HEK293 (cell line): ENCODE results near the gene OBSCN.

Experiments used
- CTCF ChIA-PET: fragments of 350-600 bp; formaldehyde crosslinking; extraction: SDS; loops from one replicate; lab custom pipeline; 2021; ENCODE audit warnings: antibody characterized with exemption; lab: Yijun Ruan, JAX
- POLR2A ChIA-PET: fragments of 300-600 bp; formaldehyde crosslinking; extraction: SDS; loops from one replicate; lab custom pipeline; 2020; ENCODE audit warnings: antibody characterized with exemption, inconsistent platforms; lab: Yijun Ruan, JAX
- H3K27ac ChIP-seq: fragments of 200-500 bp; sonication (Bioruptor generic); 2 replicates; pipeline ENCODE4 v1.5.1; 2014; ENCODE audit warnings: low read depth, low read length, control low read depth, inconsistent platforms; ENCODE audit errors: extremely low read depth
- H3K36me3 ChIP-seq, 2 experiments: fragments of 200-500 bp in 1 of 2; sonication (Bioruptor generic) in 1 of 2; 1 replicate in 1 of 2; 2 replicates in 1 of 2; pipeline ENCODE4 v1.5.1; 2014 to 2017; ENCODE audit warnings: inconsistent platforms in 2 of 2, low read length in 2 of 2; ENCODE audit not compliant: control insufficient read depth in 2 of 2, insufficient read depth in 1 of 2
- H3K4me1 ChIP-seq: fragments of 200-500 bp; sonication (Bioruptor generic); 2 replicates; pipeline ENCODE4 v1.5.1; 2014; ENCODE audit warnings: mild to moderate bottlenecking, low read length, inconsistent platforms; ENCODE audit not compliant: control insufficient read depth, insufficient read depth
- H3K4me3 ChIP-seq: 2 replicates; pipeline ENCODE4 v1.5.1; 2011; ENCODE audit warnings: low read depth, mild to moderate bottlenecking, control low read depth, low read length, moderate library complexity
- H3K9me3 ChIP-seq: fragments of 200-500 bp; sonication (Bioruptor generic); 2 replicates; pipeline ENCODE4 v1.5.1; 2014; ENCODE audit warnings: low read depth, low read length, inconsistent platforms; ENCODE audit not compliant: control insufficient read depth, insufficient read depth
- GLI2 ChIP-seq: fragments of 450-650 bp; formaldehyde crosslinking; IDR thresholded peaks from 2 replicates; pipeline ENCODE4; 2017; ENCODE audit warnings: missing biosample characterization, missing genetic modification characterization, low read depth, borderline replicate concordance
- GLIS2 ChIP-seq: fragments of 450-650 bp; formaldehyde crosslinking; IDR thresholded peaks from 2 replicates; pipeline ENCODE4 v1.5.1; 2016; ENCODE audit warnings: missing biosample characterization, missing genetic modification characterization
- KLF1 ChIP-seq: fragments of 450-650 bp; formaldehyde crosslinking; IDR thresholded peaks from 2 replicates; pipeline ENCODE4 v1.5.1; 2016; ENCODE audit warnings: missing biosample characterization, missing genetic modification characterization
- KLF17 ChIP-seq: fragments of 450-650 bp; formaldehyde crosslinking; IDR thresholded peaks from 2 replicates; pipeline ENCODE4 v1.5.1; 2016; ENCODE audit warnings: missing biosample characterization, missing genetic modification characterization
- PBX3 ChIP-seq: sonication (generic); formaldehyde crosslinking; IDR thresholded peaks from 2 replicates; pipeline ENCODE4 v1.8.1; 2022; ENCODE audit warnings: mild to moderate bottlenecking, moderate library complexity, missing genetic modification reagents
- RBAK ChIP-seq: fragments of 450-650 bp; formaldehyde crosslinking; IDR thresholded peaks from 2 replicates; pipeline ENCODE4 v1.5.1; 2016; ENCODE audit warnings: missing biosample characterization, missing genetic modification characterization
- REPIN1 ChIP-seq: fragments of 450-650 bp; formaldehyde crosslinking; IDR thresholded peaks from 2 replicates; pipeline ENCODE4 v1.5.1; 2017; ENCODE audit warnings: missing biosample characterization, missing genetic modification characterization, low read depth
- ZBTB44 ChIP-seq: fragments of 450-650 bp; IDR thresholded peaks from 2 replicates; pipeline ENCODE4 v1.5.1; 2018; ENCODE audit warnings: missing biosample characterization, mild to moderate bottlenecking, missing genetic modification characterization
- ZBTB48 ChIP-seq: fragments of 450-650 bp; formaldehyde crosslinking; IDR thresholded peaks from 2 replicates; pipeline ENCODE4 v1.5.1; 2016; ENCODE audit warnings: missing biosample characterization, missing genetic modification characterization
- ZNF140 ChIP-seq: fragments of 450-650 bp; formaldehyde crosslinking; IDR thresholded peaks from 2 replicates; pipeline ENCODE4 v1.5.1; 2016; ENCODE audit warnings: missing biosample characterization, missing genetic modification characterization
- ZNF175 ChIP-seq: fragments of 450-650 bp; formaldehyde crosslinking; IDR thresholded peaks from 2 replicates; pipeline ENCODE4 v1.5.1; 2016; ENCODE audit warnings: missing biosample characterization, missing genetic modification characterization
- ZNF23 ChIP-seq: fragments of 450-650 bp; formaldehyde crosslinking; IDR thresholded peaks from 2 replicates; pipeline ENCODE4 v1.5.1; 2016; ENCODE audit warnings: missing biosample characterization, missing genetic modification characterization, borderline replicate concordance
- ZNF354C ChIP-seq: fragments of 450-650 bp; formaldehyde crosslinking; IDR thresholded peaks from 2 replicates; pipeline ENCODE4 v1.5.1; 2016; ENCODE audit warnings: missing biosample characterization, missing genetic modification characterization, low read depth, borderline replicate concordance
- ZNF404 ChIP-seq: fragments of 450-650 bp; formaldehyde crosslinking; IDR thresholded peaks from 2 replicates; pipeline ENCODE4 v1.5.1; 2017; ENCODE audit warnings: missing biosample characterization, missing genetic modification characterization
- ZNF426 ChIP-seq: fragments of 450-650 bp; formaldehyde crosslinking; IDR thresholded peaks from 2 replicates; pipeline ENCODE4 v1.5.1; 2017; ENCODE audit warnings: missing biosample characterization, missing genetic modification characterization, mild to moderate bottlenecking, inconsistent platforms, moderate library complexity
- ZNF501 ChIP-seq: fragments of 450-650 bp; formaldehyde crosslinking; IDR thresholded peaks from 2 replicates; pipeline ENCODE4 v1.5.1; 2016; ENCODE audit warnings: missing biosample characterization, missing genetic modification characterization
- ZNF555 ChIP-seq: fragments of 450-650 bp; formaldehyde crosslinking; conservative IDR thresholded peaks from 2 replicates; pipeline ENCODE4 v1.5.1; 2017; ENCODE audit warnings: missing biosample characterization, mild to moderate bottlenecking, missing genetic modification characterization, inconsistent platforms
- TF ChIP-seq, protein P1 (sequence below): fragments of 450-650 bp; formaldehyde crosslinking; IDR thresholded peaks from 2 replicates; pipeline ENCODE4; 2016; ENCODE audit warnings: missing biosample characterization, missing genetic modification characterization
- TF ChIP-seq, protein P2 (sequence below): fragments of 450-650 bp; formaldehyde crosslinking; IDR thresholded peaks from 2 replicates; pipeline ENCODE4 v1.5.1; 2016; ENCODE audit warnings: missing biosample characterization, missing genetic modification characterization, borderline replicate concordance
- TF ChIP-seq, protein P3 (sequence below): fragments of 450-650 bp; formaldehyde crosslinking; IDR thresholded peaks from 2 replicates; pipeline ENCODE4 v1.5.1; 2017; ENCODE audit warnings: missing biosample characterization, missing genetic modification characterization
- TF ChIP-seq, protein P4 (sequence below): fragments of 450-650 bp; formaldehyde crosslinking; IDR thresholded peaks from 2 replicates; pipeline ENCODE4 v1.5.1; 2016; ENCODE audit warnings: missing biosample characterization, missing genetic modification characterization

The OBSCN gene

GRCh38 chr1:228360533-228361313 lies 152.9 kb downstream of the OBSCN start (continued):
- TF ChIP-seq ZNF555 (tag by site-specific recombination) = no peak
- no peak for TF ChIP-seq ZNF354C (tag by site-specific recombination)
- TF ChIP-seq ZNF501 = no peak
- TF ChIP-seq, protein P1, sequence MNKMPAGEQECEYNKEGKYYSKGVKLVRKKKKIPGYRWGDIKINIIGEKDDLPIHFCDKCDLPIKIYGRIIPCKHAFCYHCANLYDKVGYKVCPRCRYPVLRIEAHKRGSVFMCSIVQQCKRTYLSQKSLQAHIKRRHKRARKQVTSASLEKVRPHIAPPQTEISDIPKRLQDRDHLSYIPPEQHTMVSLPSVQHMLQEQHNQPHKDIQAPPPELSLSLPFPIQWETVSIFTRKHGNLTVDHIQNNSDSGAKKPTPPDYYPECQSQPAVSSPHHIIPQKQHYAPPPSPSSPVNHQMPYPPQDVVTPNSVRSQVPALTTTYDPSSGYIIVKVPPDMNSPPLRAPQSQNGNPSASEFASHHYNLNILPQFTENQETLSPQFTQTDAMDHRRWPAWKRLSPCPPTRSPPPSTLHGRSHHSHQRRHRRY (tag by site-specific recombination) = no peak
- TF ChIP-seq, protein P2, sequence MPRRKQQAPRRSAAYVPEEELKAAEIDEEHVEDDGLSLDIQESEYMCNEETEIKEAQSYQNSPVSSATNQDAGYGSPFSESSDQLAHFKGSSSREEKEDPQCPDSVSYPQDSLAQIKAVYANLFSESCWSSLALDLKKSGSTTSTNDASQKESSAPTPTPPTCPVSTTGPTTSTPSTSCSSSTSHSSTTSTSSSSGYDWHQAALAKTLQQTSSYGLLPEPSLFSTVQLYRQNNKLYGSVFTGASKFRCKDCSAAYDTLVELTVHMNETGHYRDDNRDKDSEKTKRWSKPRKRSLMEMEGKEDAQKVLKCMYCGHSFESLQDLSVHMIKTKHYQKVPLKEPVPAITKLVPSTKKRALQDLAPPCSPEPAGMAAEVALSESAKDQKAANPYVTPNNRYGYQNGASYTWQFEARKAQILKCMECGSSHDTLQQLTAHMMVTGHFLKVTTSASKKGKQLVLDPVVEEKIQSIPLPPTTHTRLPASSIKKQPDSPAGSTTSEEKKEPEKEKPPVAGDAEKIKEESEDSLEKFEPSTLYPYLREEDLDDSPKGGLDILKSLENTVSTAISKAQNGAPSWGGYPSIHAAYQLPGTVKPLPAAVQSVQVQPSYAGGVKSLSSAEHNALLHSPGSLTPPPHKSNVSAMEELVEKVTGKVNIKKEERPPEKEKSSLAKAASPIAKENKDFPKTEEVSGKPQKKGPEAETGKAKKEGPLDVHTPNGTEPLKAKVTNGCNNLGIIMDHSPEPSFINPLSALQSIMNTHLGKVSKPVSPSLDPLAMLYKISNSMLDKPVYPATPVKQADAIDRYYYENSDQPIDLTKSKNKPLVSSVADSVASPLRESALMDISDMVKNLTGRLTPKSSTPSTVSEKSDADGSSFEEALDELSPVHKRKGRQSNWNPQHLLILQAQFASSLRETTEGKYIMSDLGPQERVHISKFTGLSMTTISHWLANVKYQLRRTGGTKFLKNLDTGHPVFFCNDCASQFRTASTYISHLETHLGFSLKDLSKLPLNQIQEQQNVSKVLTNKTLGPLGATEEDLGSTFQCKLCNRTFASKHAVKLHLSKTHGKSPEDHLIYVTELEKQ (tag by site-specific recombination) = no peak
- no peak for TF ChIP-seq ZBTB48 (tag by site-specific recombination)
- TF ChIP-seq ZNF404 (tag by site-specific recombination) = no peak
- no peak for TF ChIP-seq ZNF140 (tag by site-specific recombination)
- no peak for TF ChIP-seq ZNF175 (tag by site-specific recombination)
- no peak for TF ChIP-seq ZNF426
- TF ChIP-seq, protein P3, sequence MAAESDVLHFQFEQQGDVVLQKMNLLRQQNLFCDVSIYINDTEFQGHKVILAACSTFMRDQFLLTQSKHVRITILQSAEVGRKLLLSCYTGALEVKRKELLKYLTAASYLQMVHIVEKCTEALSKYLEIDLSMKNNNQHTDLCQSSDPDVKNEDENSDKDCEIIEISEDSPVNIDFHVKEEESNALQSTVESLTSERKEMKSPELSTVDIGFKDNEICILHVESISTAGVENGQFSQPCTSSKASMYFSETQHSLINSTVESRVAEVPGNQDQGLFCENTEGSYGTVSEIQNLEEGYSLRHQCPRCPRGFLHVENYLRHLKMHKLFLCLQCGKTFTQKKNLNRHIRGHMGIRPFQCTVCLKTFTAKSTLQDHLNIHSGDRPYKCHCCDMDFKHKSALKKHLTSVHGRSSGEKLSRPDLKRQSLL (tag by site-specific recombination) = no peak
- no peak for TF ChIP-seq PBX3 (CRISPR knock-in tag)
- TF ChIP-seq RBAK (tag by site-specific recombination) = no peak
- TF ChIP-seq KLF17 = no peak

DNA sequence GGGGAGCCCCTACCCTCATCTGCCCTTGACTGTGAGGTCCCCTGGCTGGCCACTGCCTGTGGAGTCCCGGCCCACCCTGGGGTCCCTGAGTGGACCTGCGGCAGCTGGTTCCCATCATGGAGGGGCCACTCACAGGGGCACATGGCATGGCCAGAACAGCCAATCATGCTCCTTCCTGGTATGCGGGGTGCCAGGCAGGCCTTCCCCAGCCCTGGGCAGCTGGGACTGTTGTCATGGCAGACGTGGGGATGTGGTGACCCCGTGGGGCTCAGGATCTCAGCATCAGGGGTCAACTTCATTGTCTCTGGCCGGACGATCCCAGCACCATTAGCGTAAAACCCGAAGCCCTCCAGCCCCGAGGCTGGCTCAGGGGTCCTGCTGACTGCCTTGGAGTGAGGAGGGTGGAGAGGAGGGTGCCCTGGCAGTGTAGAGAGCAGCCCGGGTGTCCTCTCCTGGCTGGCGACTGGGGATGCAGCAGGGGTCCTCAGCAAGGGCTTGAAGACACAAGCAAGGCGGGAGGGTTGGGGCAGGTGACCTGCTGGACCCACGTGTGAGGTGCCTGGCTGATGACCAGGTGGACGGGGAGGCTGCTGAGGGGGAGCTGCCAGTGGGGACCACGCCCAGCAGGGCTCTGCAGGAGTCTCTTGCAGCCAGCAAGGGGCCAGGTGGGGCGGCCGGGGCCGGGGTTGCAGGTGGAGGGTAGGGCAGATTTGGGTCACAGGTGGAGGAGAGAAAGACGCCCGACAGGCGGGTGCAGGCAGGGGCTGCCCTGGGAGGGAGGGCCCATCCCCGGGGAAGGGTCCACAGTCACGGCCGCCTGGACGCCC lies 153.7 kb downstream of the OBSCN start:
- ChIA-PET CTCF (no interaction called here), POLR2A (no interaction called here)
- Histone ChIP-seq H3K9me3 (no peaks in the 10 kb centered on the region), H3K4me3 (no peak overlapping the region), H3K4me1 (no peaks in the 10 kb centered on the region), H3K27ac (no peak overlapping the region), H3K36me3 (no peaks in the 10 kb centered on the region)
- TF ChIP-seq ZBTB44 (tag by site-specific recombination) = no peak
- no peak for TF ChIP-seq ZNF23 (tag by site-specific recombination)
- TF ChIP-seq KLF1 = 0 out of 2 replicates have a peak, but pooled peaks have one; percentile 18
- TF ChIP-seq GLIS2 (tag by site-specific recombination) = peak; percentile 30; the same call in 1 of the 2 replicates
- TF ChIP-seq, protein P4, sequence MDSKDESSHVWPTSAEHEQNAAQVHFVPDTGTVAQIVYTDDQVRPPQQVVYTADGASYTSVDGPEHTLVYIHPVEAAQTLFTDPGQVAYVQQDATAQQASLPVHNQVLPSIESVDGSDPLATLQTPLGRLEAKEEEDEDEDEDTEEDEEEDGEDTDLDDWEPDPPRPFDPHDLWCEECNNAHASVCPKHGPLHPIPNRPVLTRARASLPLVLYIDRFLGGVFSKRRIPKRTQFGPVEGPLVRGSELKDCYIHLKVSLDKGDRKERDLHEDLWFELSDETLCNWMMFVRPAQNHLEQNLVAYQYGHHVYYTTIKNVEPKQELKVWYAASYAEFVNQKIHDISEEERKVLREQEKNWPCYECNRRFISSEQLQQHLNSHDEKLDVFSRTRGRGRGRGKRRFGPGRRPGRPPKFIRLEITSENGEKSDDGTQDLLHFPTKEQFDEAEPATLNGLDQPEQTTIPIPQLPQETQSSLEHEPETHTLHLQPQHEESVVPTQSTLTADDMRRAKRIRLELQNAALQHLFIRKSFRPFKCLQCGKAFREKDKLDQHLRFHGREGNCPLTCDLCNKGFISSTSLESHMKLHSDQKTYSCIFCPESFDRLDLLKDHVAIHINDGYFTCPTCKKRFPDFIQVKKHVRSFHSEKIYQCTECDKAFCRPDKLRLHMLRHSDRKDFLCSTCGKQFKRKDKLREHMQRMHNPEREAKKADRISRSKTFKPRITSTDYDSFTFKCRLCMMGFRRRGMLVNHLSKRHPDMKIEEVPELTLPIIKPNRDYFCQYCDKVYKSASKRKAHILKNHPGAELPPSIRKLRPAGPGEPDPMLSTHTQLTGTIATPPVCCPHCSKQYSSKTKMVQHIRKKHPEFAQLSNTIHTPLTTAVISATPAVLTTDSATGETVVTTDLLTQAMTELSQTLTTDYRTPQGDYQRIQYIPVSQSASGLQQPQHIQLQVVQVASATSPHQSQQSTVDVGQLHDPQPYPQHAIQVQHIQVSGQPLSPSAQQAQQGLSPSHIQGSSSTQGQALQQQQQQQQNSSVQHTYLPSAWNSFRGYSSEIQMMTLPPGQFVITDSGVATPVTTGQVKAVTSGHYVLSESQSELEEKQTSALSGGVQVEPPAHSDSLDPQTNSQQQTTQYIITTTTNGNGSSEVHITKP (tag by site-specific recombination) = no peak
- no peak for TF ChIP-seq REPIN1 (tag by site-specific recombination)
- no peak for TF ChIP-seq GLI2
